Measurements from ENCODE around the gene LCMT1.

Gene LCMT1

GRCh38 chr16:25138130-25138529 lies 26.6 kb downstream of the LCMT1 start:
- no peak for TF ChIP-seq CTCF (IDR thresholded peaks at IDR 0.05; ENCODE audit: insufficient read depth, low read length, poor library complexity, severe bottlenecking)
- no peak overlapping the region for H3K4me3 ChIP-seq (replicated peaks; ENCODE audit: low read depth, low read length)
- H3K27me3 ChIP-seq (replicated peaks; ENCODE audit: control insufficient read depth, insufficient read depth, low read length) = no peaks in the 10 kb centered on the region
- H3K36me3 ChIP-seq (ENCODE audit: control insufficient read depth, insufficient read depth, low read length) = peaks cover 8% of the 10 kb centered on the region
- no peak for DNase-seq (ENCODE audit: extremely low read depth, insufficient read length)

- TF ChIP-seq CTCF (IDR thresholded peaks at IDR 0.05; ENCODE audit: insufficient read depth, low read length, poor library complexity, severe bottlenecking) = no peak
- DNase-seq (ENCODE audit: extremely low read depth, insufficient read length) = no peak
- no peak overlapping the region for H3K4me3 ChIP-seq (replicated peaks; ENCODE audit: low read depth, low read length)
- H3K36me3 ChIP-seq (ENCODE audit: control insufficient read depth, insufficient read depth, low read length) = peaks cover 8% of the 10 kb centered on the region
- no peaks in the 10 kb centered on the region for H3K27me3 ChIP-seq (replicated peaks; ENCODE audit: control insufficient read depth, insufficient read depth, low read length)
Measured at GRCh38 chr16:25140459-25140858, 28.9 kb downstream of the LCMT1 start.

DNA sequence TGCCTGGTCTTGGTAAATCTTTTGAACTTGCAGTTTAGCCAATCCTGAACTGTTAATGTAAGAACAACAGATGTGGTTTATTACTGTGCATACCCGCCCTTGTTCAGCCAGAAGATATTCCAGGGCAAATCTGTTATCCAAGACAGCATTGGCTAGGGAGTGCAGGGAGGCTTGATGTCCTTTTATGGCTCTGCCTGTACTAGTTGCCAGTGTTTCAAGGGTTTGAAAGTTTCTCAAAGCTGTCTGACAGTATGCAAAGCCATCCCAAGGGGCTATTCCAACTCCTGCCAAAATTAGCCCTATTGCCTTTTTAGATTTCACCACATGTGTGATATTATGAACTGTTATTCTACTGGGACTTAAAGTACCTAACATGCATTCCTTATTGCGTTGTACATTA lies 30.1 kb downstream of the LCMT1 start:
- H3K36me3 ChIP-seq (ENCODE audit: control insufficient read depth, insufficient read depth, low read length) = peaks cover 8% of the 10 kb centered on the region
- no peaks in the 10 kb centered on the region for H3K27me3 ChIP-seq (replicated peaks; ENCODE audit: control insufficient read depth, insufficient read depth, low read length)
- no peak for TF ChIP-seq CTCF (IDR thresholded peaks at IDR 0.05; ENCODE audit: insufficient read depth, low read length, poor library complexity, severe bottlenecking)
- H3K4me3 ChIP-seq (replicated peaks; ENCODE audit: low read depth, low read length) = no peak overlapping the region
- DNase-seq (ENCODE audit: extremely low read depth, insufficient read length) = no peak

GRCh38 chr16:25143928-25144327 lies 32.4 kb downstream of the LCMT1 start:
- no peak for TF ChIP-seq CTCF (IDR thresholded peaks at IDR 0.05; ENCODE audit: insufficient read depth, low read length, poor library complexity, severe bottlenecking)
- DNase-seq (ENCODE audit: extremely low read depth, insufficient read length) = no peak
- no peak overlapping the region for H3K4me3 ChIP-seq (replicated peaks; ENCODE audit: low read depth, low read length)
- H3K27me3 ChIP-seq (replicated peaks; ENCODE audit: control insufficient read depth, insufficient read depth, low read length) = no peaks in the 10 kb centered on the region
- peaks cover 6% of the 10 kb centered on the region for H3K36me3 ChIP-seq (ENCODE audit: control insufficient read depth, insufficient read depth, low read length)

- no peak for DNase-seq (ENCODE audit: extremely low read depth, insufficient read length)
- no peak for TF ChIP-seq CTCF (IDR thresholded peaks at IDR 0.05; ENCODE audit: insufficient read depth, low read length, poor library complexity, severe bottlenecking)
- Histone ChIP-seq H3K4me3 (replicated peaks; ENCODE audit: low read depth, low read length) (no peak overlapping the region), H3K27me3 (replicated peaks; ENCODE audit: control insufficient read depth, insufficient read depth, low read length) (no peaks in the 10 kb centered on the region), H3K36me3 (ENCODE audit: control insufficient read depth, insufficient read depth, low read length) (no peaks in the 10 kb centered on the region; the same call in none of the 2 replicates)
Measured at GRCh38 chr16:25148568-25149215, 37.1 kb downstream of the LCMT1 start.

- Histone ChIP-seq H3K36me3 (ENCODE audit: control insufficient read depth, insufficient read depth, low read length) (no peaks in the 10 kb centered on the region; the same call in 1 of the 2 replicates), H3K4me3 (replicated peaks; ENCODE audit: low read depth, low read length) (no peak overlapping the region)
- no peak for DNase-seq (ENCODE audit: extremely low read depth, insufficient read length)
Measured at GRCh38 chr16:25151996-25152395, 40.5 kb downstream of the LCMT1 start.

More at GRCh38 chr16:25151996-25152395, 40.5 kb downstream of the LCMT1 start:
- H3K27me3 ChIP-seq (replicated peaks; ENCODE audit: control insufficient read depth, insufficient read depth, low read length) = no peaks in the 10 kb centered on the region
- no peak for TF ChIP-seq CTCF (IDR thresholded peaks at IDR 0.05; ENCODE audit: insufficient read depth, low read length, poor library complexity, severe bottlenecking)
